Upper lobe of left lung (tissue), 4 donors: ENCODE data around the gene PNLIPRP2.

Experiments used
- CTCF ChIP-seq, 6 experiments: fragments of 450-650 bp in 4 of 6; fragments of 200-600 bp in 2 of 6; sonication (generic) in 2 of 6; IDR thresholded peaks; one replicate each; pipeline ENCODE4 v1.5.1; 2016 to 2019; ENCODE audit warnings: antibody characterized with exemption in 6 of 6
- EP300 ChIP-seq, 4 donors: sonication (generic); formaldehyde crosslinking; IDR thresholded peaks; one replicate each; pipeline ENCODE4 v1.5.1; 2017; ENCODE audit warnings: antibody characterized with exemption in 4 of 4, control low read depth in 2 of 4
- POLR2A ChIP-seq, 4 donors: fragments of 450-650 bp; IDR thresholded peaks; one replicate each; pipeline ENCODE4 v1.5.1; 2016 to 2017; ENCODE audit warnings: antibody characterized with exemption in 4 of 4, mild to moderate bottlenecking in 2 of 4
- POLR2AphosphoS5 ChIP-seq, 2 donors: sonication (generic); formaldehyde crosslinking; IDR thresholded peaks; one replicate each; pipeline ENCODE4 v1.5.1; 2017; ENCODE audit warnings: antibody characterized with exemption in 2 of 2

GRCh38 chr10:116608686-116609594 is 11.8 kb upstream of the PNLIPRP2 start:
- TF ChIP-seq POLR2A (IDR thresholded peaks at IDR 0.05) (no peak), CTCF (IDR thresholded peaks at IDR 0.05) (no peak), POLR2AphosphoS5 (IDR thresholded peaks at IDR 0.05) (no peak), EP300 (IDR thresholded peaks at IDR 0.05) (no peak)
